ENCODE measurements around the gene CYBB.

DNA sequence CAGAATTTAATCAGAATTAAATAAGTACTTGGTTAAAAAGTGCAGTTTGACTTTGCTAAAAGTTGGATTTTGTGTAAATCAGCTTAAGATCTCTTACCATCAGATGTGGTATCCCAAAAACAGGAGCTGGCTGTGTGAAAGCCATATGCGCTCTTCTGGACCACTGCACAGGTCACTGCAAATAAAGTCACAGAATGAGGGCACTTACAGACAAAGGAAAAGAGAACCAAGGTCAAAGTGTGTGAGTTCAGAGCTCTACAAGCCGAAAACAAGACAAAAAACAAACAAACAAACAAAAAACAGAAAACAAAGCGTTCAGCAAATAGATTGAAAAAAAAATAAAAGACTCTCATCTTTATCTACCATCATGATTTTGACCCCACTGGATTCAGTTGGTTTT lies 61.1 kb downstream of the CYBB start:
- TF ChIP-seq, protein P1, sequence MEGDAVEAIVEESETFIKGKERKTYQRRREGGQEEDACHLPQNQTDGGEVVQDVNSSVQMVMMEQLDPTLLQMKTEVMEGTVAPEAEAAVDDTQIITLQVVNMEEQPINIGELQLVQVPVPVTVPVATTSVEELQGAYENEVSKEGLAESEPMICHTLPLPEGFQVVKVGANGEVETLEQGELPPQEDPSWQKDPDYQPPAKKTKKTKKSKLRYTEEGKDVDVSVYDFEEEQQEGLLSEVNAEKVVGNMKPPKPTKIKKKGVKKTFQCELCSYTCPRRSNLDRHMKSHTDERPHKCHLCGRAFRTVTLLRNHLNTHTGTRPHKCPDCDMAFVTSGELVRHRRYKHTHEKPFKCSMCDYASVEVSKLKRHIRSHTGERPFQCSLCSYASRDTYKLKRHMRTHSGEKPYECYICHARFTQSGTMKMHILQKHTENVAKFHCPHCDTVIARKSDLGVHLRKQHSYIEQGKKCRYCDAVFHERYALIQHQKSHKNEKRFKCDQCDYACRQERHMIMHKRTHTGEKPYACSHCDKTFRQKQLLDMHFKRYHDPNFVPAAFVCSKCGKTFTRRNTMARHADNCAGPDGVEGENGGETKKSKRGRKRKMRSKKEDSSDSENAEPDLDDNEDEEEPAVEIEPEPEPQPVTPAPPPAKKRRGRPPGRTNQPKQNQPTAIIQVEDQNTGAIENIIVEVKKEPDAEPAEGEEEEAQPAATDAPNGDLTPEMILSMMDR (IDR thresholded peaks at IDR 0.05): no peak
- no peak for TF ChIP-seq POLR2A (IDR thresholded peaks at IDR 0.05)

Measured in lower leg skin (tissue), 3 donors.